ENCODE results near the gene RTKN. TPM values are rescaled to one million over a fixed set of nuclear protein-coding genes. Genes with fewer than 3 reads are reported as not detected.
"Not testable (repeated sequence)": the region's sequence is repeated elsewhere in the genome, so short reads cannot be mapped to it uniquely, and the experiment has no call there.

The RTKN gene
- total RNA-seq, 1 donor from 2014 or later, result 24.6 TPM

GRCh38 chr2:74444498-74445318 lies 3.0 kb upstream of the RTKN start:
- Histone ChIP-seq H3K4me3 (no peak overlapping the region), H3K27ac (no peak overlapping the region), H3K4me1 (peaks cover 23% of the 10 kb centered on the region), H3K36me3 (no peaks in the 10 kb centered on the region), H3K9me3 (no peaks in the 10 kb centered on the region), H3K27me3 (no peaks in the 10 kb centered on the region)
- intact Hi-C loops (cut with DNase I), result no loop called here
- no peak for DNase-seq (ENCODE audit: extremely low spot score in 2 of 2)
- TF ChIP-seq CTCF (IDR thresholded peaks at IDR 0.05) (no peak), POLR2A (IDR thresholded peaks at IDR 0.05) (no peak), POLR2AphosphoS5 (IDR thresholded peaks at IDR 0.05; ENCODE audit: insufficient read depth in 1 of 2, low read depth in 1 of 2) (no peak)

DNA sequence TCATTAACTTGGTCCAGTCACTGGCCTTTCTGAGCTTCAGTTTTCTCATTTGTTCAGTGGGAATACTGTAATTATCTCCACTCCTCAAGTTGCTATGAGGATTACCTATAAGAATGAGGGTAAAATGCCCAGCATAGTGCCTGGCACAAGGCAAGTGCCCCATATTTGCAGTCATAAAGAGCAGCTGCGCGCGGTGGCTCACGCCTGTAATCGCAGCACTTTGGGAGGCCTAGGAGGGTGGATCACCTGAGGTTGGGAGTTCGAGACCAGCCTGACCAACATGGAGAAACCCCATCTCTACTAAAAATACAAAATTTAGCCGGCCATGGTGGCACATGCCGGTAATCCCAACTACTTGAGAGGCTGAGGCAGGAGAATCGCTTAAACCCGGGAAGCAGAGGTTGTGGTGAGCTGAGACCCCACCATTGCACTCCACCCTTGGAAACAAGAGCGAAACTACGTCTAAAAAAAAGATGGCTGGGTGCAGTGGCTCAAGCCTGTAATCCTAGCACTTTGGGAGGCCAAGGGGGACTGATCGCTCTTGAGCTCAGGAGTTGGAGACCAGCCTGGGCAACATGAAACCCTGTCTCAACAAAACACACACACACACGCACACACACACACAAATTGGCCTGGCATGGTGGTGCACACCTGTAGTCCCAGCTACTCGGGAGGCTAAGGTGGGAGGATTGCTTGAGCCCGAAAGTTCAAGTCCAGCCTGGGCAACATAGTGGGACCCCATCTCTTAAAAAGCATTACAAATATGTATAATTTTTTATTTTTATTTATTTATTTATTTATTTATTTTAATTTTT lies 953 bp upstream of the RTKN start:
- DNase-seq (ENCODE audit: extremely low spot score in 2 of 2); H3K9me3 ChIP-seq; H3K27me3 ChIP-seq; H3K36me3 ChIP-seq; intact Hi-C loops (cut with DNase I): not testable (repeated sequence)
- H3K4me1 ChIP-seq, result peaks cover 43% of the 10 kb centered on the region
- peak overlapping the region; percentile 47 to 58 for H3K4me3 ChIP-seq
- H3K27ac ChIP-seq, result peak overlapping the region; percentile 81

DNA sequence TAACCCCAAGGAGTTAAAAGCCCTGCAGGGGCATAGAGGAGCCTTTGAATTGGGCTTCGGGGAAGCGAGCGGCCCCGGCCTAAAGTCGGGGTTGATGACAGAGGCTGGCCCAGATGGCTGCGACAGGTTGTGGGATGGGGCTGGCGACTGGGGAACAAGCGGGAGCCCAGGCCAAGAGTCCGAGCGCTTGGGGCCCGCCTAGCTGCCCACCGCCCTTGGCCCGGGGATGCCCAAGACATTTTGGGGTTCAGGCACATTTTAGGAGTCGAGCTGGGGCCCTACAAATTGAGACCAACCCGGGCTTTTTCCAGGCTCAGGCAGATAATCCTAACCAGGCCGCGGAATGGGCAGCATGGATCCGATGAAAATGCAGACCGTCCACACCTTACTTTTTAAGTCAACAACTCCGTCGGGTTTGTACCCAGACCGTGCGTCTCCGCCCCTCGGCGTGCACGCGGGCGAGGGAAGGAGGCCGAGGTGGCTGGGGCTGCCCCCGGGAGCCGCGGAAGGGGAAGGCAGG lies 507 bp downstream of the RTKN start:
- intact Hi-C loops (cut with DNase I), result no loop called here
- H3K4me1 ChIP-seq, result peaks cover 44% of the 10 kb centered on the region
- peak overlapping the region; percentile 47 to 58 for H3K4me3 ChIP-seq
- peak in 1 of 2 donors; percentile 81 for DNase-seq (ENCODE audit: extremely low spot score in 2 of 2)
- TF ChIP-seq POLR2AphosphoS5 (IDR thresholded peaks at IDR 0.05; ENCODE audit: insufficient read depth in 1 of 2, low read depth in 1 of 2) (no peak), CTCF (IDR thresholded peaks at IDR 0.05) (no peak)
- no peaks in the 10 kb centered on the region for H3K36me3 ChIP-seq
- H3K27me3 ChIP-seq, result no peaks in the 10 kb centered on the region
- no peaks in the 10 kb centered on the region for H3K9me3 ChIP-seq
- peak overlapping the region; percentile 81 for H3K27ac ChIP-seq

DNA sequence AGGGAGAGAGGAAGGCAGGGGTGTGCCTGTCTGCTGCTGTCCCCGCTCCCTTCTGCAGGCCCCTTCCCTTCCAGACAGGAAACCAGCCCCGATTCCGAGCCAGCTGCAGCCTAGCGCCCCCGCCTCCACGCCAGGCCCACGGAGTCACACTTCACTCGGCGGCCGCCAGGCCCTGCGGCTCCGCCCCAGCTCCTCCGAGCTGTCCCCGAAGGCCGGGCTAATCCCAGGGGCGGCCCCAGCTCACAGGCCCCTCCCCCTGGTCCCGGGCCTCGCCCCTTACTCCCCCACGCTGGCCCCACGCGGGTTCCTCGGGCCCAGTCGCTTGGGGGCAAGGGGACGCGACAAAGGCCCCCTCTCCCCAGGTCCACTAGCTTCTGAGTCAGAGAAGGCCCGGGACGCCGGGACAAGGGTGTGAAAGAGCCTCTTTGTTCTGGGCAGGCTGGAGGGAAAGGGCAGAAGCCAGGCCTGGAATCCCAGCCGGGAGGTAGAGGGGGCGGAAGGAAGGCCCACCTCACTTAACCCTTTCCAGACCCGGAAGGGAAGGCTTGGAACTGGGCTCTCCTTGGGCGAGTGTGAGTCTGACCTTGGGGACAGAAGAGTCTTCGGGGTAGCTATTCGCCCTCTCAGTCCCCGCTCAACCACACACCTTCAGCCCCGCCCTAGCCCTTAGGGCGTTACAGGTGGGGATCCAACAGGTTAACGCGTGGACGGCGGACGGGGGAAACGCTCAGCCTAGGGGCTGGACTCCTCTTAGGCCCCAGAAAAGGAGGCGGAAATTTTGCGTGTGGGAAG lies 1.2 kb downstream of the RTKN start:
- intact Hi-C loops (cut with DNase I), result no loop called here
- Histone ChIP-seq H3K4me3 (peak overlapping the region; percentile 47 to 58), H3K27me3 (no peaks in the 10 kb centered on the region), H3K9me3 (no peaks in the 10 kb centered on the region), H3K27ac (peak overlapping the region; percentile 81), H3K4me1 (peaks cover 44% of the 10 kb centered on the region), H3K36me3 (no peaks in the 10 kb centered on the region)
- DNase-seq (ENCODE audit: extremely low spot score in 2 of 2), result peak in 1 of 2 donors; percentile 92
- TF ChIP-seq POLR2A (IDR thresholded peaks at IDR 0.05) (peak in 1 of 2 donors; percentile 42), CTCF (IDR thresholded peaks at IDR 0.05) (peak in 1 of 3 experiments; percentile 21), POLR2AphosphoS5 (IDR thresholded peaks at IDR 0.05; ENCODE audit: insufficient read depth in 1 of 2, low read depth in 1 of 2) (peak; percentile 34 to 93)

DNA sequence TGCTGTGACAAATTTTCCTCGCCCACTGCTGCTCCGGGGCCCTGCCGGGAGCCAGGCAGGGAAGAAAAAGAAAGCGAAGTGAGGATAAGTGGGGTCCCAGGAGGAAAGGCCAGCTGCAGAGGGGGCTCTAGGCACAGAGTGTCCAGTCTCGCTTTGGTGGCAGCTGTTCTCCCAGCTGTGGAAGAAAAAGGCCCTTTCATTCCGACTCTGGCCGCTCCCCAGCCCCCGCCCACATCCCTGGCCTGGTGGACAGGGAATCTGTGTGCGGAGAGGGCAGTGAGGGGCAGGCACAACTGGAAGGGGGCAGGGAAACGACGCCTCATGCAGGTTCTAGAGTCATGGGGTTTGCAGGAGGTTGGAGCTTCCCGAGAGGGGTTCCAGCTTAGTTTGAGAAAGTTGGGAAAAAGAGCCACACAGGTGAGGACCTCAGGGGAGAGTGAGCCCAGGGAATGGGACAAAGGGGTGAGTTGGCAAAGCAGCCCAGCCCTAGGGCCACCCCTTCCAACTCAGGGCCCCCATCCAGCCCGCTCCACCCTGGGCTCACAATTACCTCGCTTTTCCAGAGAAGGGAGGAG lies 1.8 kb downstream of the RTKN start:
- H3K9me3 ChIP-seq, result no peaks in the 10 kb centered on the region
- H3K36me3 ChIP-seq, result no peaks in the 10 kb centered on the region
- peaks cover 44% of the 10 kb centered on the region for H3K4me1 ChIP-seq
- peak overlapping the region; percentile 81 for H3K27ac ChIP-seq
- no peaks in the 10 kb centered on the region for H3K27me3 ChIP-seq
- peak in 1 of 2 donors; percentile 84 for DNase-seq (ENCODE audit: extremely low spot score in 2 of 2)
- TF ChIP-seq POLR2AphosphoS5 (IDR thresholded peaks at IDR 0.05; ENCODE audit: insufficient read depth in 1 of 2, low read depth in 1 of 2) (no peak), CTCF (IDR thresholded peaks at IDR 0.05) (no peak), POLR2A (IDR thresholded peaks at IDR 0.05) (no peak)
- peak overlapping the region; percentile 47 to 58 for H3K4me3 ChIP-seq
- intact Hi-C loops (cut with DNase I), result no loop called here

All from vagina (tissue), 2 donors.